Left colon (tissue), 2 donors: ENCODE results near the gene MACROD2. TPM values are rescaled to one million over a fixed set of nuclear protein-coding genes. Genes with fewer than 3 reads are reported as not detected.

Experiments used
- ATAC-seq: fragments of 200-7000 bp; cut with Tn5 transposase; one replicate; pipeline ENCODE4 v1.9.1; 2020; ENCODE audit warnings: mild to moderate bottlenecking, moderate library complexity
- DNase-seq, 2 donors: peaks; one replicate each; pipeline ENCODE4 v3.0.0-alpha.2; 2020
- intact Hi-C, 2 donors: fragments of 100-400 bp; cut with DNase I in 1 of 2; cut with micrococcal nuclease in 1 of 2; formaldehyde crosslinking; loops; one replicate each; pipeline versions ENCODE4 v1.11.2 to v1.14.0; 2022; cut with DNase I, micrococcal nuclease
- total RNA-seq, 2 donors: library from RNA; stranded (reverse); fragmentation: NEBNext Ultra II Directional; extraction: Animal tissue kit (Norgen Biotek cat#: 25700); gene quantifications; one replicate each; pipeline ENCODE4 v1.2.1, GENCODE V29; 2021
- donor health status: DM: no; HTN: no; CAD: no.
- donor health status: DM: yes; HTN: yes; CAD: no.

MACROD2 gene
- total RNA-seq, 2 donors from 2014 or later: 5.2 to 6.6 TPM

DNA sequence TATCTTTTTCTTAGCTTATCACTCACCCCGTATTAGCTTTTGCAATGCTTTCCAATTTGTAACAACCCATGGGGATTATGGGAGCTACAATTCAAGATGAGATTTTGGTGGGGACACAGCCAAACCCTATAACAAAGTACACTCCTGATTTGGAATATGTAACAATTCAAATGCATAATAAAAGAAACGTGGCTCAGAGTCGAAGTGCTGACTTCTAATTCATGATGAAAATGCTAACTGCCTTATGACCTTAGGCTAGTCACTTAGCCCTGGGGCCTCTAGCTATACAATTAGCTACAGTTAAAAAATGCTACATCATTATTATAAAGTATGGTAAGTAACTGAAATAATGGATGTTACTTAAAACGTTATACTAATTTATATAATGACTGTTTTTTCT, 1297.1 kb downstream of the MACROD2 start:
- intact Hi-C loops: no loop called here
- ATAC-seq (no peak), DNase-seq (no peak)

DNA sequence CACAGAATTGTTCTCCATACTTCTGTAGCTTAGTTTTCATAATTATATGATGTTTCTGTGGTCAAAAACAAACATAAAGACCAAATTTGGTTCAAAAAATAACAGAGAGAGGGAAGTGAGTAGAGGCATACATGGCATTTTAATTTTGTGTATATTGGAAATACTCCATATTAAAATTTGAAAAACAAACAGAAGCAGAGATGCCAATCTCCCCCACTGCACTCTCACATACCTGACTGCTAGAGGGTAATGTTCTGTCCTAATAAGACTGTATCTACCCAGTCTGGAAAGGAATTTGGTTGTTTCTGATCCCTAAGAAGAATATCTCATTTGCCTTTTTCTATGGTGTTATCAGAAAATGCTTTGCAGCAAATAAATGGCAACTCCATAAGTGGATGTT, 1301.1 kb downstream of the MACROD2 start:
- no peak for ATAC-seq
- intact Hi-C loops: no loop called here
- no peak for DNase-seq

DNA sequence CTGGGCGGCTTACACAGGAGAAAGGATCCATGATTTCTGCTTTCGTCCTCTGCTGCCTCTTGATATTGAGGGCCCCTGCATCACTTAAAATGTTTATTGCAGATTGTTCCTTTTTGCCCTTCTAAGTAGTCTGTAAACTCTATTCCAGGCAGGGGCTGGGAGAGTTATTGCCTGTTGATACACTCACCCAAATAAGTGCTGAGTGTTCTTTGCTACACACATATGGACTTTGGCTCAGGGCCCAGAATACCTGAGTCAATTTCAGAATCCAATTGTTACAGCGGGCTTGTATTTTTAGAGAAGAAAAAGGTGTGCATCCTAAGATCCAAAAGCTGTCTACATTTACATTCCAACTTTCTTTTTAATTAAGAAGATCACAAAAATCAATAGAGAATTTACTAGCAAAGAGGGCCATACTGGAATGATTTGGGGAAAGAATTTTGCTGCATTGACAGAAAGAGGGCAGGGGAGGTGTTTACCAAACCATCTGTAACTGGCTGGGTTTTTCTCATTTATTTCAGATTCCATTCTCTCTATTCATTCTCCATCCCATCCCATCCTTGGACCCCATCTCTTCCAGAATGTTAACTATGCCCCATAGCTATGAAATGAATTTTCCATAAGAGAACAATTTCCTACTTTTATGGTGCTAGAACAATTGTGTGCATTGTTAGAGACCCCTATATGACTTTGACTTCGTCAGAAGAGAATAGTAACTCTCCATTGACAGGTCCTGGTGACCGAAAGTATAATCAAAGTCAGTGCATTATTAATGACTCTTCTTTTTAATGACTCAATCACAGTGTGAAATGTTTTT, 1302.0 kb downstream of the MACROD2 start:
- intact Hi-C loops: no loop called here
- ATAC-seq (no peak), DNase-seq (no peak)

DNA sequence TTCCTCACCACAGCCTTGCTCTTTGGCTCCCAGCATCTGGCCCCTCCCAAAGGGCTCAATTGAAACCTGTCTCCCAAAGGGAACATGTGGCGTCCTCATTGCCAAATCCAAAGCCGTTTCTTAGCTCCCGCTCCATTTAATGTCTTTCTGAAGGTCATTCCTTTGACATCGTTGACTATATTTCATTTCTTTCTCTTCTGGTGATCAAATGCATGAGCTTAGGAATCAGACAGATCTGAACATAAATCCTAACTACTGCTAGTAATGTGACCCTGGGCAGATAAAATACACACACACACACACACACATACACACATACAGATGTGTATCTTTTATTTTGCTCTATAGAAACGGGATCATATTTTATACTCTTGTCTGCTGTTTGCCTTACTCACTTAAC, 1306.8 kb downstream of the MACROD2 start:
- intact Hi-C loops: no loop called here
- no peak for DNase-seq
- ATAC-seq: no peak

DNA sequence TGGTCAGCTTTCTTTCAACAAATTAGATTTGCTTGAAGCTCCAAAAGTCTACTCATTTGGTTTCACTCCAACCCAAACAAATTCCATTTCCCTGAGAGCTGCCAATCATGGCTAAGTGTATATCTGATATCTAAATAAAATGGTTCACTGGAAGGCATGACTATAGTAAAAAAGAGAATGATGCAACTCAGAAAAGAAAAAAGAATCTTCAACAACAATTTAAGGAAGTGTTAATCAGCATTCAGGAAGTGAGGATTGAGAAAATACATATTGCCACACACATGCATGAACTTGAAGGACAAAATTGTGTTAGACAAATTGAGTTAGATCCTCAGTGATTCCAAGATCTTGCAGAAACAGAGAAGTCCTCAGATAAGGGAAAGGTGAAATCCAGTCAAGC, 1315.0 kb downstream of the MACROD2 start:
- DNase-seq (no peak), ATAC-seq (no peak)
- intact Hi-C loops: no loop called here

DNA sequence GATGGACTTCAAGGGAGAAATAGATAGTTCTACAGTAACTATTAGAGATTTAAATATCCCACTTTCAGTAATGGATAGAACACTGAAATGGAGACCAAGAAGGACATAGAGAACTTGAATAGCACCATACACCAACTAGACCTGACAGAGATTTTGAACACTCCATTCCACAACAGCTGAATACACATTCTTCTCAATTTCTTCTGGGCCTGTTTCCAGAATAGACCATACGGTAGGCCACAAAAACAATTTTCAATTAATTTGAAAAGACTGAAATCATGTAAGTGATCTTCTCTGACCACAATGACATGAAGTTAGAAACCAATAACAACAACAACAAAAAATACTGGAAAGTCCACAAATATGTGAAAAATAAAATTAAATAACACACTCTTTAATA, 1321.2 kb downstream of the MACROD2 start:
- intact Hi-C loops: no loop called here
- DNase-seq: no peak
- no peak for ATAC-seq

DNA sequence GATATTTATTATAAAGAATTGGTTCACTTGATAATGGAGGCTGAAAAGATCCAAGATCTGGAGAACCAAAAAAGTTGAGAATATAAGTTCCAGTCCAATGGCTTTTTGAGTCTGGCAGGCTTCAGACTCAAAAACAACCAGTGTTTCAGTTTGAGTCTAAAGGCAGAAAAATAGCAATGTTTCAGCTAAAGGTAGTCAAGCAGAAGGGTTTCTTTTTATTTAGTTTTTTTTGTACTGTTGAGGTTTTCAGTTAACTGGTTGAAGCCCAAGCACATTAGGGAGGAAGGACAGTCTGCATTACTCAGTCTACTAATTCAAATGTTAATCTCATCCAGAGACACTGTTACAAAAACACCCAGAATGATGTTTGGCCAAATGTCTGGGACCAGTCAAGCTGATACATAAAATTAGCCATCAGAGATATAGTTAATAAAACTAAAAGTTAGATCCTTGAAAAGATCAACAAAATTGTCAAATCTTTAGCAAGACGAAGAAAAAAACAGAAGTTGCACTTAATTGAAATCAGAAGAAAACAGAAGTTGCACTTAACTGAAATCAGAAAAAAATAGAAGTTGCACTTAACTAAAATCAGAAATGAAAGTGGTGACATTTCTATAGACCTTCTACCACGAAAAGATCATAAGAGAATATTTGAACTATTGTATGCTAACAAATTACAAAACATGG, 1322.4 kb downstream of the MACROD2 start:
- intact Hi-C loops: no loop called here
- DNase-seq: no peak
- no peak for ATAC-seq

DNA sequence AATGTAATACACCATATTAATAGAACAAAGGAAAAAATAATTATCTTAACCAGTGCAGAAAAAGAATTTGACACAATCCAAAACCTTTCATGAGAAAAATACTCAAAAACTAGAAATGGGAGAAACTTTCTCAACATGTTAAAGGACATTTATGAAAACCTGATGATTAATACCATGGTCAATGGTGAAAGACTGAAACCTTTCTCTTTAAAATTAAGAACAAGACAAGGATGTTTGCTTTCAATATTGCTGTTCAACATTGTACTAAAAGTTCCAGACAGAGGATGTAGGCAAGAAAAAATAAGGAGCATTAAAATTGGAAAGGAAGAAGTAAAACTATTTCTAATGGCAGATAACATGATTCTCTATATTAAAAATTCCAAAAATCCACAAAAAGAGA, 1323.4 kb downstream of the MACROD2 start:
- intact Hi-C loops: no loop called here
- no peak for DNase-seq
- ATAC-seq: no peak

DNA sequence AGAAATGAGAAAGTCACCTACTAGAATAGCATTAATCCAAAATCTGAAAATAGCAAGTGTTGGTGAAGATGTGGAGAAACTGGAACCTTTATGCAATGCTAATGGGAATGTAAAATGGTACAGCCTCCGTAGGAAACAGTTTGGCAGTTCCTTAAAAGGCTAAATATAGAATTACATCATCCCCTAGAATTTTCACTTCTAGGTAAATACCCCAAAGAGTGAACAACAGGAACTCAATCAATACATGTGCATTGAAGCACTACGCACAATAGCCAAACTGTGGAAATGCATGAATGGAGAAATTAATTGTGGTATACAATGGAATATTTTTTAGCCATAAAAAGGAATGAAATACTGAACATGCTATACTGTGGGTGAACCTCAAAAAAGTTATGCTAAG, 1324.1 kb downstream of the MACROD2 start:
- ATAC-seq: no peak
- intact Hi-C loops: no loop called here
- no peak for DNase-seq

DNA sequence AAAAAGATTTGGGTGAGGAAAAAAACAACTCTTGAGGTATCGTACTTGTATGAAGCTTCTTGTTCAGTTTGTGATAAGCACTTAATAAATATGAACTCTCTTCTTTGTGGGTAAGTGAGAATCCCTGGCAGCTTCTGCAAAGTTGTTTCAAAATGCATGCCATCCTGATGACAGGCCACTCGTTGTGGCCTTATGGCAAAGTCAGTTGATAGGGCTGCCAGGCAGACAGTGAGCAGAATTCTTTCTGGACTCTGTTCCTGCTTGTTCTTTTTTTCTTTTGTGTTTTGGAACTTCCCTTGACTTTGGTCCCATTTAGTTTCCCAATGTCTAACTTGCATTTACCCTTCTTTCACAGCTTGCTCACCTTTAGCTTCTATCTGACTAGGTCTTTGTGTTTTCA, 1325.6 kb downstream of the MACROD2 start:
- intact Hi-C loops: no loop called here
- ATAC-seq: no peak
- no peak for DNase-seq

DNA sequence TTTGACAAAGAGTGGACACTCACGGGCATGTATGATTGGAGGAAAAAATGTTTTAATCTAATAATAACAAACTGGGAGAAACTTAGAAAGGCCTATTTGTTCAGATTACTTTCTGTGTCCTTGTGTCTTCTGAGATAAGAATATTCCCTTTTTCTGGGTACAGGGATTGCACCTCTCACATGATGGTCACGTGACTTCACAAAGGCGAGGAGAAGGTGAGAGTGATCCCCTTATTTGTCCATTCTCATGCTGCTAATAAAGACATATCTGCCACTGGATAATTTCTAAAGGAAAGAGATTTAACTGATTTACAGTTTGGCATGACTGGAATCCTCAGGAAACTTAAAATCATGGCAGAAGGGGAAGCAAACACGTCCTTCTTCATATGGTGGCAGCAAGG, 1331.8 kb downstream of the MACROD2 start:
- ATAC-seq (no peak), DNase-seq (no peak)
- intact Hi-C loops: no loop called here

DNA sequence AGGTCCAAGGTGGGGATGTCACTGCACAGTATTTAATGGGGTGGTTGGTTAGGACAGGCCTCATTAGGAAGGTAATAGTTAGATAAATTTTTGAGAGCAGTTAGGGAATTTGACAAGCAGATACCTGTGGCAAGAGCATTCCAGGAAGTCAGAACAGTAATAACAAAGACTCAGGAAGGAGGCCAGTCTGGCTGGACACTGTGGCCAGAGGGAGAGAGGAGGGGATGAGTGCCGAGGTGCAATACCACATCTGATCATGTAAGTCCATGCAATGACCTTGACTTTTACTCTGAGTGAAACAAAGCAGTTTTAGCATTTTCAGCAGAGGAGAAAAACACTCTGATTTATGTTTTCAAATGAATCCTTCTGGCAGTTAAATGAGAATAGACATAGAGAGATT, 1332.8 kb downstream of the MACROD2 start:
- ATAC-seq (no peak), DNase-seq (no peak)
- intact Hi-C loops: no loop called here

DNA sequence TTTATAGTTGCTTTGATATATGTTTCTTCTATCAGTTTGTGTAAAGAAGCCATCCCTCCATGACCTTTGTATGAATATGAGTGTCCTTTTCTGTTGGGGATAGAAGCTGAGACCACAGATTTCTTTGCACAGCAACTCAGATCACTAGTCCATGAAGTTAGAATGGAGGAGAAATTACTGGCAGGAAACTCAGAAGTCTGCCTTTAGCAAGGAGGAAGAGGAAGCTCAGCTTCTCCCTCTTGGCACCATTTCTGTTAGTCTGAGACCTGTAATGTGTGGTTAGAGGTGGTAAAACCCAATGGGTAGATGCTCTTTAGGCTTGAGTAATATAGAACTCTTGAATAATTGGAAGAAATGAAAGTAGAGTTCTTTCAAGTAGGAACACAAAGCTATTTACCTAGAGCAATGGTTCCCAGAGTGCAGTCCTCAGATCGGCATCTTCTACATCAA, 1337.4 kb downstream of the MACROD2 start:
- no peak for DNase-seq
- no peak for ATAC-seq
- intact Hi-C loops: no loop called here

DNA sequence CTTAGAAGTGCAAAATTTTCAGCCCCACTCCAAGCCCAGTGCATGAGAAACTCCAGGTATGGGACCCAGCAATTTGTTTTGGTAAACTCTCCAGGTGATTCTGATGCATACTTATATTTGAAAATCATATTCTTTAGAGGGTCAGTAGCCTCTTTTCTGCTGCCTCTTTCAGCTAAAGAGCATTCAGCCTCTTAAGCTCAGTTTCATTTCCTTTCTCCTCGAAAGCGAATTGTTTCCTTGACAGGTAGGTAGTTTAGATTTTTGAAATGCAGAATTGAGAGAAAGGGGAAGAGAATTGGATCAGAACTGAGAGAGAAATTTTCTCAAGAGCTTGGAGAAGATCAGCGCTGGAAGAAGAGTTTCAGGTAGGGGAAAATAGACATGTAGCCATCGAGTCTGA, 1337.9 kb downstream of the MACROD2 start:
- intact Hi-C loops: no loop called here
- ATAC-seq (no peak), DNase-seq (no peak)

DNA sequence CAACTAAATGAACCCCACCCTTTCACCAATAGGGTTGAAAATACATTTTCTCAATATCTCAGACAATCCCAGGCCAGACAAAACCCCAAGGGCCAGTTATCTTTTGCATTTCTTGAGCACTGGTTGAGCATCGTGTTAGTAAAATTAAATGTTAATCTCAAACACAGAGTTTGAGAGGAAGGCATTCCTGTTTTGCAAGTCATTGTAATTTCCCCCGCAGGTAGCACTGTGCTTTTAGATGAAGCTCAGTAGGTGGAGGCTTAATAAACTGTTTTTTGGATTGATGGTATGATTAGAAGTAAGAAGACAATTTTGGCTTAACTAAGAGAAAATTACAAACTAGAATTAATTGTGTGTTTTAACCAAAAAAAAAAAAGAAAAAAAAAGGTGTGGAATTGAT, 1340.7 kb downstream of the MACROD2 start:
- no peak for DNase-seq
- intact Hi-C loops: no loop called here
- no peak for ATAC-seq

DNA sequence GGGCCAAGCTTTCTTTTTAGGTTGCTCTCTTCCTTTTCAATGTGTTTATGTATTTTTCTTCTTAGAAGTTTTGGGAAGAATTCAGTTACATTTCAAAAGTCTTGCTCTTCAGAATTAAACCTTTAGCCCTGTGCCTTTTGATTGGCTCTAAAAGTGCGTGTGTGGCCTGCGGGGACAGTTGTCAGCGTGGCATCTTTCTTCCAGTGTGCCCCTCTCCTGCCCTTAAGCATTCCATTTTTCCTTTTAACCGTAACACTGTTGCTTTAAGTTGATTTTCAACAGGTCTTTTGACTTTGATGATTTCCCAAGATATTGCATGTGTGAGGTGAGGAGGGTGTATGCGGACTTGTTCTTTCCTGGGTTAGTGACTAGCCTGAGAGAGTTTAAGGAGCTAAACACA, 1341.2 kb downstream of the MACROD2 start:
- DNase-seq (no peak), ATAC-seq (no peak)

DNA sequence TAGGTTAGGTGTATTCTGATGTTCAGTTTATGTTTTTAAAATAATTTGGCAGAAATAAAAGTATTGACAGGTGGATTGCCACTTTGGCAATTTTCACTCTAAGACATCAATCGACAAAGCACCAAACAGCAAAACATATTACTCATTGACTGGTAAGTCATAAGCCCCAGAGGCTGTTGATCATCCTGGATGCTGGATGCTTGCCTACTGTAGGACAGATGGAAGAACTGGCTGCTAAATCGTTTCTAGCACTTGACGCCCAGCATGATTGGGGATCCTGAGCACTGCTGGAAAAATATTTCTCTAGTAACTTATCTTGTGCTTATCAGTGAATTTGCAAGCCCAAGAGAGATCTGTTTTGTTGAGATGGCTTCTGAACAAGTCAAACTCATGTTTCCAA, 1343.9 kb downstream of the MACROD2 start:
- ATAC-seq: no peak
- no peak for DNase-seq
- intact Hi-C loops: no loop called here

More for the DNA sequence above, 1341.2 kb downstream of the MACROD2 start:
- intact Hi-C loops: no loop called here

DNA sequence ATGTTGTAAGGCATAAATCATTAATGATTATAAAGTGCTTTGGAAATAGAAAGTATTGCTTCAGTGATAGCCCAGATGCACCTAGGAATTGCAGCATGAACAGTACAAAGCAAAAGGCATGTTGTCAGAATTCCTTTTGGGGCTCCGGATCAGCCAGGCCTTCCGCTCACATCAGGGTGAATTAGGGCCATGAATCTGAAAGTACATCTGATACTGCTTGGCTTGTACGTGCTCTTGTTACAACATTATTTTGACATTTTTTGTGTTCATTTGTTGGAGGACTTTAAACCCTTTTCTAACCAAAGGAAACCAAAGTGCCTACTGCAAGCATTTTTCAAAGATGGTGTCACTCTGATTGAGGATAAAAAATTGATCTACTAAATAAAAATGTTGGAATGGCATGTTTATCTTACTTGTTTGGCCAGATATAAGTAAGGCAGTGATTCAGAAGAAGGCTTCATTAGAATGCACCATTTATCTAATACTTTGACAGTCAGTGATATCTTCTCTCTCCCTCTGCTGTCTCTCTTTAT, 1347.7 kb downstream of the MACROD2 start:
- intact Hi-C loops: no loop called here
- ATAC-seq (no peak), DNase-seq (no peak)

DNA sequence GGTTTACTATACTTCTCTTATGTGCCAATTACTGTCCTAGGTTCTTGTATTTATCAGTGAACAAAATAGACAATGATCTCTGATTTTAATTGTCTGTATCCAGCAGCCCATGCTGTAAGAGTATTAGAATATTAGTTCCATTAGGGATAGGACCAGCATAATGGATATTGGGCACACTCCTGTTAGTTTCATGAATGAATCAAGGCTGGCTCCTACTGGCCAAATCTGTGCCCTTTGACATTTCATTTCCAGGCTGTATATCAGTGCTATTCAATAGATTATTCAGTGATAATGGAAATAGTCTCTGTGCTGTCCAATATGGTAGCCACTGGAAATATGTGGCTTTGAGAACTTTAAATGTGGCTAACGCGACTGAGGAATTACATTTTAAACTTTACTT, 1350.0 kb downstream of the MACROD2 start:
- ATAC-seq (no peak), DNase-seq (no peak)
- intact Hi-C loops: no loop called here

DNA sequence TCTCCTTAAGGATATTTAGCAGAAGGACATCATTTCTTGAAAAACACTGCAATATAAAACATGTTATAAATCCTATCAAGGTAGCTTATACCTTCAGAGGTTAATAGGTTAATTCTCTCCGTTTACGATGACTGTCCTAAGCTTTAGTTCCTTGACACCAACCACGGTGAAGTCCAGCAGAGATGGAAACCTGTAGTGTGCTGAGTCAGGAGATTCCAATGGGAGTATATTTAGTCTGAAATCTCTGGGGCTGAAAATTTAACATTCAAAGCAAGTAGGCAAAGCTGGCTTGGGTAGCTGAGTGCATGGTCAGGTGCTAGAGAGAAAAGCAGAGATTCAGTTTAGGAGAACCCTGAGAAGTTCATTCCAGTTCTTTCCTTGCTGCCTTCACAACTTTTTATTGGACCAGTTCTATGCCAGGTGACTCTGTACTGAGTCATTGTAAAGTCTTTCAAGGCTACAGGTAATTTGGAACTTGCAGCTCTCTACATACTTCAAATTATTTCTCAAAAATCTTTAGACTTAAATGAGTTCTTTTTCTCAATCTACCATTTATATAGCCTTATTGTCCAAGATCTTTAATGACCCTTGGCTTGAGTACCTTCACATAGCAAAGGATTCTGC, 1351.5 kb downstream of the MACROD2 start:
- intact Hi-C loops: no loop called here
- DNase-seq (no peak), ATAC-seq (no peak)
